CD14-positive monocyte (primary cell): Measurements from ENCODE around the gene DENND5B. TPM values are rescaled to one million over a fixed set of nuclear protein-coding genes. Genes with fewer than 3 reads are reported as not detected.
A peak's percentile ranks its signal among the peaks of the same experiment; 100 is the strongest.

Experiments
- DNase-seq, 3 donors: peaks; one replicate each; pipeline ENCODE4 v3.0.0-alpha.2; 2011 to 2022
- H2AFZ ChIP-seq: 2 replicates; pipeline ENCODE4 v1.6.0; 2012; ENCODE audit warnings: mild to moderate bottlenecking, low read depth, low read length, inconsistent platforms; ENCODE audit not compliant: insufficient read depth, poor library complexity, severe bottlenecking
- H3K27ac ChIP-seq, 2 donors: 1 replicate in 1 of 2; 2 replicates in 1 of 2; pipeline ENCODE4 v1.5.1; 2012 to 2013; ENCODE audit warnings: low read length in 2 of 2, control low read depth in 1 of 2, inconsistent platforms in 1 of 2, low read depth in 1 of 2, mild to moderate bottlenecking in 1 of 2
- H3K27me3 ChIP-seq, 2 donors: one replicate each; pipeline versions ENCODE4 v1.6.0 to v1.6.1; 2011 to 2013; ENCODE audit warnings: low read length in 2 of 2; ENCODE audit not compliant: control insufficient read depth in 2 of 2, insufficient read depth in 2 of 2
- H3K36me3 ChIP-seq, 2 donors: replicated peaks in 1 of 2; 1 replicate in 1 of 2; 2 replicates in 1 of 2; pipeline versions ENCODE4 v1.5.1 to v1.6.1; 2012 to 2013; ENCODE audit warnings: low read length in 2 of 2, control low read depth in 1 of 2, inconsistent platforms in 1 of 2, mild to moderate bottlenecking in 1 of 2; ENCODE audit not compliant: insufficient read depth in 2 of 2, control insufficient read depth in 1 of 2
- H3K4me1 ChIP-seq, 2 donors: 1 replicate in 1 of 2; 2 replicates in 1 of 2; pipeline versions ENCODE4 v1.5.1 to v1.6.1; 2012 to 2013; ENCODE audit warnings: low read length in 2 of 2, control low read depth in 1 of 2, inconsistent platforms in 1 of 2, mild to moderate bottlenecking in 1 of 2, moderate library complexity in 1 of 2; ENCODE audit not compliant: insufficient read depth in 2 of 2, control insufficient read depth in 1 of 2
- H3K4me2 ChIP-seq: replicated peaks from 2 replicates; pipeline ENCODE3; 2012; ENCODE audit warnings: low read length, moderate library complexity, mild to moderate bottlenecking; ENCODE audit not compliant: poor library complexity, severe bottlenecking; ENCODE audit errors: extremely low read depth
- H3K4me3 ChIP-seq, 3 experiments: fragments of 200-600 bp in 1 of 3; sonication (generic) in 1 of 3; replicated peaks in 1 of 3; 1 replicate in 2 of 3; 2 replicates in 1 of 3; pipeline ENCODE4 v1.5.1; 2011 to 2013; ENCODE audit warnings: low read length in 3 of 3, mild to moderate bottlenecking in 3 of 3, control low read depth in 2 of 3, low read depth in 2 of 3, inconsistent platforms in 1 of 3, moderate library complexity in 1 of 3
- H3K79me2 ChIP-seq: 2 replicates; pipeline ENCODE4 v1.6.0; 2012; ENCODE audit warnings: mild to moderate bottlenecking, control low read depth, inconsistent platforms, low read length, moderate library complexity; ENCODE audit not compliant: insufficient read depth
- H3K9ac ChIP-seq: 2 replicates; pipeline ENCODE4 v1.6.0; 2017; ENCODE audit warnings: low read length, mild to moderate bottlenecking; ENCODE audit not compliant: insufficient read depth, poor library complexity, severe bottlenecking
- H3K9me3 ChIP-seq, 2 donors: replicated peaks in 1 of 2; 1 replicate in 1 of 2; 2 replicates in 1 of 2; pipeline versions ENCODE4 v1.5.1 to v1.6.1; 2012 to 2013; ENCODE audit warnings: low read length in 2 of 2, control low read depth in 1 of 2; ENCODE audit not compliant: control insufficient read depth in 1 of 2, insufficient read depth in 1 of 2
- H4K20me1 ChIP-seq: 2 replicates; pipeline ENCODE4 v1.6.0; 2012; ENCODE audit warnings: mild to moderate bottlenecking, low read length, control low read depth, moderate library complexity; ENCODE audit not compliant: insufficient read depth
- H3K27ac Mint-ChIP-seq, 7 donors: one replicate each; pipeline ENCODE4 v1.8.0; 2020; ENCODE audit warnings: mild to moderate bottlenecking in 7 of 7, mixed read lengths in 7 of 7, moderate library complexity in 6 of 7, inconsistent platforms in 2 of 7
- H3K27me3 Mint-ChIP-seq, 3 donors: one replicate each; pipeline ENCODE4 v1.8.0; 2021 to 2022; ENCODE audit warnings: low read depth in 3 of 3, mild to moderate bottlenecking in 3 of 3, mixed read lengths in 3 of 3, moderate library complexity in 3 of 3, inconsistent platforms in 1 of 3
- H3K36me3 Mint-ChIP-seq, 2 donors: one replicate each; pipeline ENCODE4 v1.8.0; 2020; ENCODE audit warnings: mixed read lengths in 2 of 2, inconsistent platforms in 1 of 2, mild to moderate bottlenecking in 1 of 2
- H3K4me1 Mint-ChIP-seq: one replicate; pipeline ENCODE4 v1.8.0; 2020; ENCODE audit warnings: mild to moderate bottlenecking, mixed read lengths
- H3K4me3 Mint-ChIP-seq, 2 donors: one replicate each; pipeline ENCODE4 v1.8.0; 2020; ENCODE audit warnings: mild to moderate bottlenecking in 2 of 2, mixed read lengths in 2 of 2, moderate library complexity in 1 of 2
- H3K9me3 Mint-ChIP-seq, 7 donors: one replicate each; pipeline ENCODE4 v1.8.0; 2020 to 2022; ENCODE audit warnings: mixed read lengths in 7 of 7, mild to moderate bottlenecking in 6 of 7, moderate library complexity in 6 of 7, inconsistent platforms in 2 of 7
- WGBS: methylation state at CpG from one replicate; pipeline ENCODE4 v1.1.5; 2013; ENCODE audit warnings: missing lambda C conversion rate; ENCODE audit not compliant: insufficient coverage; 5-methylcytosine and 5-hydroxymethylcytosine counted together
- intact Hi-C, 2 donors: fragments of 100-400 bp; cut with micrococcal nuclease; formaldehyde crosslinking; loops; one replicate each; pipeline versions ENCODE4 v1.15.0 to v1.15.1; 2023
- polyA plus RNA-seq, 3 donors: library from polyadenylated mRNA; depleted of rRNA in 1 of 3; unstranded in 2 of 3; stranded (reverse) in 1 of 3; fragments of 300-500 nt in 2 of 3; fragments of >200 nt in 1 of 3; fragmentation: Illumina TruSeq in 2 of 3; gene quantifications; 1 replicate in 2 of 3; 2 replicates in 1 of 3; pipeline ENCODE4 v1.2.3, GENCODE V29; 2012 to 2021
- TF ChIP-seq, protein P1 (sequence below): fragments of 200-600 bp; IDR thresholded peaks from one replicate; pipeline ENCODE4 v1.8.0; 2022; ENCODE audit warnings: antibody characterized with exemption, mild to moderate bottlenecking

Gene DENND5B
- polyA plus RNA-seq, 3 donors = 0.23 to 0.36 (median 0.36) TPM

DNA sequence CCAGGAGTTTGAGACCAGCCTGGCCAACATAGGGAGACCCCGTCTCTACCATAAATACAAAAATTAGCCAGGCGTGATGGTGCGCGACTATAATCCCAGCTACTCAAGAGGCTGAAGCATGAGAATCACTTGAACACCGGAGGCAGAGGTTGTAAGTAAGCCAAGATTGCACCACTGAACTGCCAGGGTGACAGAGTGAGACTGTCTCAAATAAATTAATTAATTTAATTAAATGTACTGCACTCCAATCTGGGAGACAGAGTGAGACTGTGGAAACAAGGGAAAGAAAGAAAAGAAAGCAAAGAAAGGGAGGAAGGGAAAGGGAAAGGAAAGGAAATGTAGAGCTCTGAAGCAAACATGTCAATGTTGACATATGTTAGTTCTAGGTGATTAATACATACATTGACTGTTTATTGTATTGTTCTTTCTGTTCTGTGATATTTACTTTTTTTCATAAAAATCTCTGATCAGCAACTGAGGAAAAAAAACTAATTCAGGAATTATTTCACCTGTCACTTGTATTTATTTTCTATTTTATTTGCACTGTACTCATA, 99.6 kb downstream of the DENND5B start:
- no peak overlapping the region for H2AFZ ChIP-seq
- H3K79me2 ChIP-seq = no peaks in the 10 kb centered on the region
- H3K27me3 ChIP-seq = no peaks in the 10 kb centered on the region
- no peaks in the 10 kb centered on the region for H3K4me1 ChIP-seq
- TF ChIP-seq, protein P1, sequence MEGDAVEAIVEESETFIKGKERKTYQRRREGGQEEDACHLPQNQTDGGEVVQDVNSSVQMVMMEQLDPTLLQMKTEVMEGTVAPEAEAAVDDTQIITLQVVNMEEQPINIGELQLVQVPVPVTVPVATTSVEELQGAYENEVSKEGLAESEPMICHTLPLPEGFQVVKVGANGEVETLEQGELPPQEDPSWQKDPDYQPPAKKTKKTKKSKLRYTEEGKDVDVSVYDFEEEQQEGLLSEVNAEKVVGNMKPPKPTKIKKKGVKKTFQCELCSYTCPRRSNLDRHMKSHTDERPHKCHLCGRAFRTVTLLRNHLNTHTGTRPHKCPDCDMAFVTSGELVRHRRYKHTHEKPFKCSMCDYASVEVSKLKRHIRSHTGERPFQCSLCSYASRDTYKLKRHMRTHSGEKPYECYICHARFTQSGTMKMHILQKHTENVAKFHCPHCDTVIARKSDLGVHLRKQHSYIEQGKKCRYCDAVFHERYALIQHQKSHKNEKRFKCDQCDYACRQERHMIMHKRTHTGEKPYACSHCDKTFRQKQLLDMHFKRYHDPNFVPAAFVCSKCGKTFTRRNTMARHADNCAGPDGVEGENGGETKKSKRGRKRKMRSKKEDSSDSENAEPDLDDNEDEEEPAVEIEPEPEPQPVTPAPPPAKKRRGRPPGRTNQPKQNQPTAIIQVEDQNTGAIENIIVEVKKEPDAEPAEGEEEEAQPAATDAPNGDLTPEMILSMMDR = no peak
- no peaks in the 10 kb centered on the region for H3K36me3 Mint-ChIP-seq
- H3K4me1 Mint-ChIP-seq = peaks cover 4% of the 10 kb centered on the region
- H3K9me3 Mint-ChIP-seq = no peaks in the 10 kb centered on the region
- H3K9me3 ChIP-seq = no peaks in the 10 kb centered on the region
- H3K27ac Mint-ChIP-seq = peak overlapping the region in 1 of 7 donors; percentile 13
- no peak overlapping the region for H3K4me3 ChIP-seq
- H3K27ac ChIP-seq = no peak overlapping the region
- H3K27me3 Mint-ChIP-seq = peaks cover 0 to 2% (median 0%) of the 10 kb centered on the region in 3 donors
- H3K9ac ChIP-seq = no peak overlapping the region
- H3K36me3 ChIP-seq = no peaks in the 10 kb centered on the region
- WGBS = no CpG with 5 or more reads among the region's 5 CpGs
- no peak overlapping the region for H3K4me3 Mint-ChIP-seq
- intact Hi-C loops = no loop called here
- DNase-seq = no peak
- no peak overlapping the region for H3K4me2 ChIP-seq
- no peaks in the 10 kb centered on the region for H4K20me1 ChIP-seq

- H3K79me2 ChIP-seq = no peaks in the 10 kb centered on the region
- peaks cover 0 to 6% (median 0%) of the 10 kb centered on the region in 7 donors for H3K9me3 Mint-ChIP-seq
- no peaks in the 10 kb centered on the region for H3K4me1 Mint-ChIP-seq
- no peaks in the 10 kb centered on the region for H3K4me1 ChIP-seq
- H3K9ac ChIP-seq = no peak overlapping the region
- no peak overlapping the region for H2AFZ ChIP-seq
- no peaks in the 10 kb centered on the region for H3K36me3 ChIP-seq
- TF ChIP-seq, protein P1 = no peak
- H3K9me3 ChIP-seq = no peaks in the 10 kb centered on the region
- no peaks in the 10 kb centered on the region for H3K27me3 ChIP-seq
- intact Hi-C loops = no loop called here
- H3K27ac ChIP-seq = no peak overlapping the region
- no peak overlapping the region for H3K27ac Mint-ChIP-seq
- no peak for DNase-seq
- no peak overlapping the region for H3K4me3 Mint-ChIP-seq
- H4K20me1 ChIP-seq = no peaks in the 10 kb centered on the region
- WGBS = 83% methylated on average over 1 of the region's 4 CpGs
- no peak overlapping the region for H3K4me2 ChIP-seq
- no peak overlapping the region for H3K4me3 ChIP-seq
- H3K36me3 Mint-ChIP-seq = no peaks in the 10 kb centered on the region
- peaks cover 0 to 2% (median 2%) of the 10 kb centered on the region in 3 donors for H3K27me3 Mint-ChIP-seq
These were observed 102.1 kb downstream of the DENND5B start for GRCh38 chr12:31488737-31489338.
